ENCODE data around the gene PIEZO1.

PIEZO1 gene

GRCh38 chr16:88815901-88816589, 31.0 kb upstream of the PIEZO1 start:
- DNase-seq: peak; percentile 70 to 74

GRCh38 chr16:88815227-88815626, 30.2 kb upstream of the PIEZO1 start:
- no peak for DNase-seq

GRCh38 chr16:88814144-88814502, 29.1 kb upstream of the PIEZO1 start:
- DNase-seq: no peak

GRCh38 chr16:88813269-88814143, 28.5 kb upstream of the PIEZO1 start:
- DNase-seq: no peak

- peak in 1 of 2 donors; percentile 58 for DNase-seq
Observed at GRCh38 chr16:88812513-88813268, 27.7 kb upstream of the PIEZO1 start.

GRCh38 chr16:88811769-88812512, 26.9 kb upstream of the PIEZO1 start, which contains the start of gene APRT:
TSS of gene APRT (minus strand) at chr16:88811928. CDS start at chr16:88811899, 29 bp downstream.
- peak; percentile 97 to 98 for DNase-seq

GRCh38 chr16:88810912-88811768, 26.1 kb upstream of the PIEZO1 start:
- peak; percentile 69 to 72 for DNase-seq

- DNase-seq: peak; percentile 59 to 66
Observed at GRCh38 chr16:88810166-88810911, 25.3 kb upstream of the PIEZO1 start.

GRCh38 chr16:88809676-88810165, 24.7 kb upstream of the PIEZO1 start:
- DNase-seq: peak in 1 of 2 donors; percentile 43

GRCh38 chr16:88809068-88809675, 24.2 kb upstream of the PIEZO1 start:
- peak in 1 of 2 donors; percentile 42 for DNase-seq

GRCh38 chr16:88807626-88808453, 22.8 kb upstream of the PIEZO1 start:
- DNase-seq: peak in 1 of 2 donors; percentile 41

GRCh38 chr16:88807142-88807625, 22.2 kb upstream of the PIEZO1 start:
- peak in 1 of 2 donors; percentile 36 for DNase-seq

GRCh38 chr16:88806491-88807111, 21.6 kb upstream of the PIEZO1 start:
- DNase-seq: no peak

GRCh38 chr16:88805887-88806393, 20.9 kb upstream of the PIEZO1 start:
- no peak for DNase-seq

GRCh38 chr16:88805340-88805715, 20.3 kb upstream of the PIEZO1 start:
- no peak for DNase-seq

GRCh38 chr16:88804552-88805339, 19.7 kb upstream of the PIEZO1 start:
- peak; percentile 45 to 64 for DNase-seq

GRCh38 chr16:88804173-88804551, 19.1 kb upstream of the PIEZO1 start:
- DNase-seq: no peak

Data from stimulated activated CD4-positive, alpha-beta T cell treated with anti-CD3 and anti-CD28 coated beads, Interleukin-2, amount 100 ng/mL, for 24 hours (primary cell).